ENCODE data around the gene CTIF.
"Not testable (repeated sequence)": the region's sequence is repeated elsewhere in the genome, so short reads cannot be mapped to it uniquely, and the experiment has no call there.

Gene CTIF

DNA sequence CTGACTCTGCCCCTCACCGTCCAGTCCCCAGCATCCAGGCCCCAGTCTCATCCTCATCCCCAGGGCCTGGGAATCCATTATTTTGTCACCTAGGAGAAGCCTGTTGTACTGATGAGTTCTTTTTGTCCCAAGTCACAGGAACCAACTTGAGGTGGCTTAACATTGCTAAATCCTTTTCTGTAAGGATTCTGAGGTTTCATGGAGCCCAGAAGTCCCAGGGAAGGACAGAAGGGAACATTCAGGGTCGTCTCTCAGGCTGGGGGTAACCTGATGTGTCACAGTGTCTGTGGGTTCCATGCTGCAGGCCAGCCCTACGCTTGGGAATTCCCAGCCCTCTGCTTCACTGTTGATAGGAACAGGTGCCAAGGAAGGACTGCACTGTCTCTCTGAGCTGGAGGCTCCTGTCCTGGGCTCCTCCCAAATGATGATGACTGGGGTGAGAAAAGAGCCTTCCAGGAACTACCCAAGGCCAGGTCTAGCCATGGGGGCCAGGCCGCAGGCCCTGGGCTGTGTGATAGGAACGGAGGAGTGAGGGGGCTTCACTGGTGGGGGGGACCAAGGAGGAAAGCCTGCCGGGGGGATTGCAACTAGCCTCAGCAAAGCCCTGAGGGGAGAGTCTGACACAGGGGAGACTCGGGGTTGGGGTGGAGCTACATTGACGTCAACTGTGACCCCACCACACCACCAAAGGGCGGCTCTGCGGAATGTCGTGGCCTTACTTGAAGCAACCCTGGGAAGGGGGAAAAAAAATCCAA, 266.2 kb downstream of the CTIF start:
- no peak for DNase-seq (ENCODE audit: low spot score)

DNA sequence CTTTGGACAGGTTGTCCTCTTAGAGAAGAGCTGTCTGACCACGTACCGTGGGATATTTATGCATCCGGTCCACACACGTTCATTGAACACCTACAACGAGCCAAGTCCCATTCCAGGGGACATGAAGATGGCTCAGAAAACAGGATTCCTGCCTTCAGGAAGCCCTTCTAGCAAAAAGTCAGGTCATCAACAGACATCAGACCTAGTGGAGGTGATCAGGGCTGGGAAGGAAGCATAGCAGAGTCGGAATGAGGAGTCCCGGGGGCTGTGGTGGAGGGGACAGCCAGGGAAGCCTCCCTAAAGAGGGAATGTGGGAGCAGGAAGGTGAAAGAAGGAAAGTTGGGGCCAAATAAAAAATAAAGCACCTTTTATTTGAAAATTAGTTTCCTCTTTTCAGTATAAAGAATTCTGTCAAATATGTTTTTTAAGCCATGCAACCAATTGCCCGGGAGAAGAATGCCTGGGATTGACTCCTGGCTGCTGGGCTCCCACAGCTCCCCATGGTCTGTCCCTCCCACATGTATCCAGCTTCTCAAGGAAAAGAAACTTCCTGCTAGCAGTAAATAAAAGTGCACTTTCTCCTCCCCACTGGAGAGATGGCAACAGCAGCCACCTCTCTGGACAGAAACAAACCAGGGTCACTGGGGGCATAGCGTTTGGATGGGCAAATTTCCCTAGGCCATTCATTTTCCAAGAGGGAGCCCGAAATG, 267.1 kb downstream of the CTIF start:
- DNase-seq (ENCODE audit: low spot score): no peak

DNA sequence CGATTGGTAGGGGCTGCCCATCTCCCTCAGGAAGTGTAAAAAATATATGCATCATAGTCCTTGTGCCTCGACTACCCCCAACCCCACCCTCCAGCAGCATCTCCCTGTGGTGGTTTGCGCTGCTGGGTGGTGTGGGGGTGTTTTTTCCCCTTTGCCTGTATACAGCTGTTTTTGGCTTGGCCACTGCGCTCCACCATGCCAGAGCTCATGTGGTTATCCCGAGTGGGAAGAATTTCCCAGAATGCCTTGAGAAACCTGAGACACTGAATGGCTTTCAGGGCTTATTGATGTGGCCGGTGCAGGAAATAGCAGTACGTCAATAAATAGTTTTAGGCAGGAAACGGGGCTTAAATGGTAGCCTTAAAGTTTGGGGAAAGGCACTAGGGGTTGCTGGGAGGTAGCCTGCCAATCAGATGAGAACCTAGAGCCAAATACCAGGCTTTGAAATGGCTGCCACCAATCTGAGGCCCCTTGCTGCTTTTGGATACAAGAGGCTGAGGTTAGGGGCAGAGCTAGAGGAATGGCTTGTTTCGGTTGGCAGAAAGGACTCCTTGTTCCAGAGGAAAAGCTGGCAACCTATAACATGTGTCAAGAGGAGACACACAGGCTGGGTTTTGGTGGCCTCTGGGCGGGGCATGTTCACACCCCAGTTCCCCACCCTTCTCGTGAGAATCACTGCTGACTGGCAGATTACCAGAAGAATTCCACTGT, 267.9 kb downstream of the CTIF start:
- DNase-seq (ENCODE audit: low spot score): peak; percentile 19

DNA sequence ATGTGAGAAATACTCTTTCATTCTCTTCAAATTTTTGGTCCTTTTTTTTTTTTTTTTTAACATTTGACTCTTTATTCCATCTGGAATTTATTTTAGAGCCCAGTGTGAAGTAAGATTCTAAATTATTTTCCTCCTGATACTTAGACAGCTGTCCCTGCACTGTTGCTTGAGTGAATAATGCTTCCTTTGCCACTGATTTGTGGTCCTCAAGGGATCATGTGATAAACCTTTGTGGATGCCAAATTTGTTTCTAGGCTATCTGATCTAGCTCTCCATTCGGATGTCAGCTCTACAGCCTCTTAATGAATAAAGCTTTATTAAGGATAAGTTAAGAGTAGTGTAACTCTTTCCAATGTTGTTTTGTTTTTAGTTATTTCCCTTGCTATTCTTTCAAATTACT, 269.6 kb downstream of the CTIF start:
- DNase-seq (ENCODE audit: low spot score): peak; percentile 38

DNA sequence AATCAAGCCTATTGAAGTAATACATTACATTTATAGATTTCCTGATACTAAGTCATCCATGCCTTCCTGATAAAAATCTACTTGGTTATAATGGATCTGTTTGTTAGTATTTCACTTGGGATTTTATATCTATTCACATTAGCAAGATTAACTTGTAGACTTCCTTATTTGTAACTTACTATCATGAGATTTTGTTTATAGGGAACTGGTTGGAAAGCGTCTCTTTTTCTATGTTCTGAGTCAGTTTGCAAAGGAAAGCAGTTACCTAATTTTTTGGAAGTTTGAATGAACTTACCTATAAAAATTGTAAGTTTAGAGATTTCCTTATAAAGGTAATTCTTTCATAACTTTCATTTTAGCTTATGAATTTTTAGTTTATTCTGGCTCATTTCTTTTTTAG, 270.5 kb downstream of the CTIF start:
- DNase-seq (ENCODE audit: low spot score): no peak

DNA sequence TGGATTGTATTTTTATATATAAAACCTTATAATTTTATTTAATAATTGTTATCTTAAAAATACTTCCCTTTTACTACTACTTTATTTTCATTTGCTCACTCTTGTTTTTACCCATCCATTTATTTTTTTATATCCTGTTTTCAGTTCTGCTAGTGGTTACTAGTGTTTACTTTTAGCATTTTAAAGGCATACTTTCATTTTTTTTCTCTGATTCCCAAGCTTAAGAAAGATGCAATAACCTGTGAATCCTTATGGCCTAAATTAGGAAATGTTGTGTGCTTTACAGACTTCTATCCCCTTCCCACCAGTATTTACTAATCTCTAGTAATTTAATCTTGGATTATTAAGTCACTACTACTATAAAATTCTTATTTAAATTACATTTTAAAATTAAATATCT, 272.0 kb downstream of the CTIF start:
- no peak for DNase-seq (ENCODE audit: low spot score)

DNA sequence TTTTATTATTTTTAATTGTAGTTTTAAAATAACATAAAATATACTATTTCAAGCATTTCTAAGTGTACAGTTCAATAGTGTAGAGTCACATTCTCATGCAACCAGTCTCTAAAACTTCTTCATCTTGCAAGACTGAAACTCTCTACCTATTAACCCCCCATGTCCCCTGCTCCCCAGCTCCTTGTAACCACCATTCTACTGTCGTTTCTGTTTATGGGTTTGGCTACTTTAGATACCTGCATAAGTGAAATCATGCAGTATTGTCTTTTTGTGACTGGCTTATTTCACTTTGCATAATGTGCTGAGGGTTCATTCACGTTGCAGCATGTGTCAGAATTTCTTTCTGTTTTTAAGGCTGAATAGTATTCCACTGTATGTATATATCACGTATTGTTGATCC, 272.6 kb downstream of the CTIF start:
- no peak for DNase-seq (ENCODE audit: low spot score)

DNA sequence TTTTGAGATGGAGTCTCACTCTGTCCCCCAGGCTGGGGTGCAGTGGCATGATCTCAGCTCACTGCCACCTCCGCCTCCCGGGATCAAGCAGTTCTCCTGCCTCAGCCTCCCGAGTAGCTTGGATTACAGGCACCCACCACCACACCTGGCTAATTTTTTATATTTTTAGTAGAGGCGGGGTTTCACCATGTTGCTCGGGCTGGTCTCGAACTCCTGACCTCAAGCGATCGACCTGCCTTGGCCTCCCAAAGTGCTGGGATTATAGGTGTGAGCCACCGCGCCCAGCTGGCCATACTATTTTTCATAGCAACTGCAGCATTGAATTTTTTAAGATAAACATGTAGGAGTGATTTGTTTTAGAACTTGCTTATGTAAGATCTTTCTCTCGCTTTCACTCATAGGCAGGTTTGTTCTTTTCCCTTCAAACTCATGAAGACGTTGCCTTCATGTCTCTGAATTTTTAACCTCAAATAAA, 273.2 kb downstream of the CTIF start:
- DNase-seq (ENCODE audit: low spot score): not testable (repeated sequence)

DNA sequence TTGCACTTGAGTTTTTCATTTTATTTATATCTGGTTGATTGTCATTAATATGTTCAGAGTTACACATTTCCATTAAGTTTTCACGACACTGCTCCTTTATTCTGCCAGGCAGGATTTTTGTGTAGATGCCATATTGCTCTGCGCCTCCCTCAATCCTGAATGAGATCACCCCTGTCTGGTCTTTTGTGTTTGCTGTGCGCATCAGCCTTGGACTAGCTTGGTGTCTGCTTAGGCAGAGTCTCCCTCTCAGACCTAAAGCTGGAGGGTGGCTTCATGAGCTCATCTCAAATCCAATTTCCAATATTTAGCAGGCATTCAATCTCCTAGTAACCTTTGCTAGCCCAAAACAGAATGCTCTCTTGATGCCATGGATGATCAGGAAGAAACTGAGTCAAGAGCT, 274.5 kb downstream of the CTIF start:
- DNase-seq (ENCODE audit: low spot score): no peak

DNA sequence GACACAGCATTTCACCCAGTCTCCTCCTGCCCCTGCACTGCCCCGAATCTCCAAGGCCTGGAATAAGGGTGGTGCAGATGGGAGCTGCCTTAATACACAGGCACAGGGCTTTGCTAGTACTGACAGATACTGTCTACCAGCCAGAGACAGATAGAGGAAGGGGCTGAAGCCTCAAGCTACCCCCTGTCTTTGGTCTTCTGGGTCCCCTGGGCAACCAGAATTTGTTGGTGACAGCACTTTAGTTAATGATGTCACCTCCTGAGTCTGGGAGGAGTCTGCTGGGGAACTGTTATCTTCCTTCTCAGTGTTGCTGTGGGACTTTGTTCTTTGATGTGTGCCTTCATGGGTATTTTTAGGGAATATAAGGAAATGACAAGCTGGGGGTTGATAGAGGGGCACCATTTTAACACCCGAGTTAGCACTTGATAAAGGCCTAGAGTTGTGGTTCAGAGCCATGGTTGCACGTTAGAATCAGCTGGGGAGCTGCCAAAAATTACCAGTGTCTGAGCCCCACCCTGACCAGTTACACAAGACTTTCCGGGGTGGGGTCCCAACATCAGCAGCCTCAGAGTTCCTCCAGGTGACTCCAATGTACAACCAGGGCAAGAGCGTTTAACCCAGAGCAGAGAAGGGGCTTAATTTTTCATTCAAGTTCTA, 275.1 kb downstream of the CTIF start:
- no peak for DNase-seq (ENCODE audit: low spot score)

DNA sequence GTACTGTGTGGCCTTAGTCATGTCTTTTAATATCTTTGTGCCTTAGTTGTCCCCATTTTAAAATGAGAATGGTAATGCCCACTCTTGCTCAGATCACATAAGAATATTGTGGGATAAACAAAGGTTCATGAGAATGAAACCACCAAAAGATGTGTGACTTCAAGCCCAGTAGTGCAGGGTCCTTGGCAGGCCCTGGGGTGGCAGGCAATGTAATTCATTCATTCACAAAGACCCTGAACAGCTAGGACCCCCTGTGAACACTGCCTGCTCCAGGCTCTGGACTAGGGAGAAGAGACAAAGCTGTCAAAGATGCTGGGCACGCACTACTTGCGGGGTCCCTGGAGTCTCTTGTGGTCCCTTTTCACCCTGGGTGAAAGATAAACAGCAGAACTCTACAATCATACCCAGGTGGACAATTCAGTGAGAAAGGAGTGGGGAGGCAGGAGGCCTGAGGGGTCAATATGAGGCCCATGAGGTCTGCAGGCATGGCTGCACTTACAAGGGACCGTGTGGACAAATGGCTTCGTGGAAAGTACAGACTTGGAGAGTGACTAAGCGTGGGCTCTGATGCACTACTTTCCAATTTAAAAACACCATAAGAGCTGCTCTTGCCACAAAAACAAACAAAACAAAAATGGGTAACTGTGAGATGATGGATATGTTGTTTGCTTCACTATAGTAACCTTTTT, 275.8 kb downstream of the CTIF start:
- no peak for DNase-seq (ENCODE audit: low spot score)

DNA sequence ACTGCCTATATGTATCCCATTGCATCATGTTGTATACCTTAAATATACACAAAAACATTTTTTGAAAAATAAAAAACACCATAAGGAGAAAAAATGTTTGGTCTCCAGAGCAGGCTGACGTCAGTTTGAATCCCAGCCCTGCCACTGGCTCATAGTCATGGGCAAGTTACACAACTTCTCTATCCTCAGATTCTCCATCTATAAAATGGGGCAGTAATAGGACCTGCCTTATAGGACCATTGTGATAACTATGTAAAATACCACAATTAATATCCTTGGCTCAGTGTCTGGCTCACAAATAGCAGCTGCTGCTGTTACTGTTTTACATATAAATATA, 276.3 kb downstream of the CTIF start:
- no peak for DNase-seq (ENCODE audit: low spot score)

DNA sequence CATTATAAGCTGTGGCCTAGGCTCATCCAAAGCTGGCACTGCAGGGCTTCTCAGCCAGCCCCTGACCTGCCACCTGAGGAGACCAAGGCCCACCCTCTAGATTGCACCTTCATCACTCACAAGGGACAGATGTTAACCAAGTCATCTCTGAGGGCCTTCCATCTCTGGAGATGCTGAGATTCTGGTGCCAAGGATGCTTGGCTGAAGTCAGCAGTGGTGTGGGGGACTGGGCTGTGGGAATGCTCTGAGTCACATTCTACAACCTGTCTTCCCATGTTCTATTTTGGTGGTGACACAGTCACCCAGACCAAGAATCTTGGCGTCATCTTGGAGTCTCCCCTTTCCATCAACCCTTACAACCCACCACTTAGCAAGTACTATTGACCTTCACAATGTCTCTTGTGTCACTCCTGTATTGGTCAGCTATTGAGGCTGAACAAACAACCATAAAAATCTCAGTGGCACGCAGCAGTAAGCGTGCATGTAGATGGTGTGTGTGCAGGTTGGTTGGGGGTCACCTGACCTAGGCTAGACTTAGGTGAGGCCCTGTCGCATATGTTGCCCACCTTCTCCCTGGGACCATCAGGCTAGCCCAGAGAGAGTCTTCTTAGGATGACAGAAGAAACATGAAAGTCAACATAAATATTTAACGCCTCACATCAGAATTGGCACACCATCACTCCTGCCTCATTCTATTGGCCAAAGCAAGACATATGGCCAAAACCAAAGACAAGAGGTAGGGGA, 276.9 kb downstream of the CTIF start:
- DNase-seq (ENCODE audit: low spot score): no peak

DNA sequence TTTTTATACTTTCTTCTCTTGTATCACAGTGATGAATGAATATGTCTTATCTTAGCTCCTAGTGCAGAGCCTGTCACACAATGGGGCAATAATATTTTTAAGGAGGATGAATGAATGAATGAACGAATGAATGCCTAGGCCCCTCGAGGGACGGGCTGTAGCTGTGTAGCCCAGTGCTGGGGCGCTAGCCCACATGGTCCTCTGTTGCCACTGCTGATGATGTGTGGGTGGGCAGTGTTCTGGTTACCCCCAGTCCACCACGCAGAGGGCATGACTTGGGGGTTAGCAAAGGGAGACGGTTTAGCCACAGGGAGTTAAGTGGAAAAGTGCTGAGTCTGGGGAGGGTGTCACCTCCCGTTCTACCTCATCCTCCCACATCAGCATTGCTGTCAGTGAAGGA, 277.7 kb downstream of the CTIF start:
- DNase-seq (ENCODE audit: low spot score): no peak

DNA sequence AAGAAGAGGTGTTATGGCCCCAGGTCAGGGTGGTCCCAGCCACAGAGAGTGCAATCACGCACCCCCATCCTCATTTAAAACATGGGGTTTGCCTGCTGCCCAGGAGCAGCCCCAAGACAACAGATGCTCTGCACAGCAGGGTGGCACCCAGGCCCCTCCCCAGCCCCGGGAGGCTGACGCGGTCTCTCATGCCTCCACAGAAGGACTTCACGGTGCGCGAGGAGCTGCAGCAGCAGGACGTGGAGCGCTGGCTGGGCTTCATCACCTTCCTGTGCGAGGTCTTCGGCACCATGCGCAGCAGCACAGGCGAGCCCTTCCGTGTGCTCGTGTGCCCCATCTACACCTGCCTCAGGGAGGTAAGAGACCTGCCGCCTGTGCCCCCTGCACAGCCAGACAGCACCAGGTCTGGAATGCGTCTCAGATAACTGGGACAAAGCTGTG, 278.2 kb downstream of the CTIF start:
- DNase-seq (ENCODE audit: low spot score): no peak

DNA sequence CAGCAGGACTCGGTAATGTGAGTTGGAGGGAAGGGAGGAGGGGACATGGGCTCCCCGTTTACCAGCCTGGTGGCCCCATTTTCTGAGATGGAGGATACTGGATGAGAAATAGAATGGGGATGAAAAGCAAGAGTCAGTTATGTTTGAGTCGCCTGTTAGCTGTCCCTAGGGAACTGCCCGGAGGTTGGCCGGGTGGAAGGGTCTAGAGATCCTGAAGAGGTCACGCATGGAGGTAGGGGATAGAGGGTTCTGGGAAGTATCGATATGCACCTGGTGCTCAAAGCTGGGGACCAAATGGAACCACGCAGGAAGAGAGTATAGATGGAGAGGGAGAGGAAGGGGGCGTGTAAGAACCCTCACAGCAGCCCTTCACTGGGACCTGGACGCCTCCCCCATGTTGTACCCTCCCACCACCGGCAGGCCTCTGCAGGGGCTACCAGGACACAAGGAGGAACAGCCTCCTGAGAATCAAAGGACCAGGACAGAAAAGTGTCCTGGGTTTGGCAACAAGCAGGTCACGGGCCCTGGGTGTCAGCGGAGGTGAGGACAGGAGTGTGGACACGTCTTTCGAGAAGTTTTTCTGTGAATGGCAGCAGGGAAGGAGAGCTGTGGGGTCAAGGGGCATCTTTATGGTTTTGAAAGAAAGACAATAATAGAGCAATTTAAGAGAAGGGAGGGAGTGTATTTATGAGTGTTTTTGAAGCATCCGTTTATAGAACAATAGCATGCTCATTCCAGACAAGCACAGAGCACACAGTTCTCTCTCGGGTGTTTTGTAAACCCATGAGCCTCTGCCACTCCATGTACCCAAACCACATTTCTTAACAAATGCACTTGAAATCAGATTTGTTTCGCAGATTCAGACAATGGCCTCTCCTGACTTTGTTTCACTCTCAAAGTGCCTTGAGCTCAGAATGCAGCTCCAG, 279.8 kb downstream of the CTIF start:
- no peak for DNase-seq (ENCODE audit: low spot score)

DNA sequence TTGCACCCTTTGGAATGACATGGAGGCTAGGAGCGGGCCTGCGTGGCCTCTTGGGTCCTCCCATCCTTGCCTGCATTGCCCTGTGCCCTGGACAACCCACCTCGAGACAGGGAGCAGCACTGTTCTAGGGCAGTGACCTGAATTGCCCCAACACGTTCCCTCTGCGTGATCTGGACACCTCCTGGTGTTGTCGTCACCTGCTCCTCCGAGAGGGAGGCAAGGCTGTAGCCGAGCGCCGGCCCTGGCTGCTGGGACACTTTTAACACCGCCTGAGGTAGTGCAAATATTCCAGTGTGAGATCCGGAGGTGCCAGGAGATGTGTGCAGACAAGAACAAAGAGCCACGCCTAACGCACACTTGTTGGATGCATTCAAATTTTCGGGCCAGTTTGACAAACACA, 280.4 kb downstream of the CTIF start:
- DNase-seq (ENCODE audit: low spot score): no peak

DNA sequence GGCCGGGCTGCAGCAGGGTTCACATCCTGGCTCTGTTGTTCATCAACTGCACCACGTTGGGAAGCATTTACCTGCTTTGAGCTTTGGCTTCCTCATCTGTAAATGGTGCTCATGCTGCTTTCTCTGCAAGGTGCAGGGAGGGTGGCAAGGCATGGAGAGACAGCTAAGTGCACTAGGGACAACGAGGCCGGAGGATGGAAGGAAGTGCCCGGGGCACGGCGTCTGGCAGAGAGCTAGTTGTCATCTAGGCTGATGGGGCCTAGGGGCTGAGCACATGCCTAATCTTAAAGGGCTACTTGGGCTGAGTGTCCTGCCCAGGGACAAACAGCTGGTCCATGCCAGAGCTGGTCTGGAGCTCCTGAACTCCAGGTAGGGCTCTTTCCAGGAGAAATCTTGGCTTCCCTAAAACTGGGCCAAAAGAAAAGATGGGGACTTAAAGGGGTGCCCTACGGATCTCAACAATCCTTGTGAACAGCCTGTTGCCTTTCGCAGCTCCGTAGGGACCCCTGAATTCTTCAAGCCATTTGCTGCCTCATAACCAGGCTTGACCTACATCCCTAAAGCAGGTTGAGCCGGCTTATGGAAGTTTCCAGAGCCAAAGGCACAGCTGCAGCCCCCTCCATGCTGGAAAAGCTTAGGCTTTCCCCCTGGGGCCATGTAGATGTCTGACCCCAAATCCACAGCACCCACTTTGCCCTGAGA, 281.1 kb downstream of the CTIF start:
- no peak for DNase-seq (ENCODE audit: low spot score)

DNA sequence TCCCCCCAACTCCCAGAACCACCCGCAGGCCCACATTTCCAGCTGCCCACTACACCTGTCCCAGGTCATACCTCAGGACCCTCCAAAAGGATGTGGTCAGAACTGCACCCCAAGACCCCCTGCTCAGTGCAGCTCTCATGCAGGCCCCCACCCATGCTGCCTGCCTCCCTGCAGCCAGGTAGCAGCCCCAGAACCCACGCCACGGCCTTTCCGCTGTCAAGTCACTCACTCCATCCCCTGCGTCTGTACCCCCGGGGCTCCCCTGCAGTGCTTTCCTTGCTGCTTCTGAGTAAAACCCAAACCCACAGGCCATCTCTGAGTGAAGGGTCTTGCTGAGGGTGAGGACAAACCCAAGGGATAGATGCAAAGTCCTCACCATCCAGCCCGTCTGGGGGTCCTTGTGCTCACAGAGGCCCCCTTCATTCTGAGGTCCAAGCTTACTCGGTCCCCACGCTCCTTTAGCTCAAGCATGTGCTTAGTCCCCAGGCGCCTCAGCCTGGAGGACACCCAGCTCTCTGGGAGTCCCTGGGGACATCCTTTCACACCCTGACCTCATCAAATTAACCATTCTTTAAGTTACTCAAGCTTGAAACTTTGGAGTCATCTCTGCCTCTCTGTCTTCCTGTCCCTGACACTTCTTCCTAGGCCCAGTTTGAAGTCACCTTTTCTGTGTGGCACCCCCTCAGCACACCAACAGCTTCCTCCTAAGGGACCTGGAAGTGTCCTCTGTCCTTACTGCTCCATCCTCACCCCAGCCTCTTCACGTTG, 281.8 kb downstream of the CTIF start:
- DNase-seq (ENCODE audit: low spot score): no peak

Measured in COLO829 (cell line).